H9 (cell line): ENCODE measurements around the gene NPM3. TPM values are rescaled to one million over a fixed set of nuclear protein-coding genes. Genes with fewer than 3 reads are reported as not detected.

Experiments
- DNase-seq: peaks from one replicate; pipeline ENCODE4 v3.0.0-alpha.2; 2017
- H2AFZ ChIP-seq: one replicate; pipeline ENCODE4 v1.6.1; 2013; ENCODE audit warnings: mild to moderate bottlenecking, low read length, control low read depth, moderate library complexity
- H2AK5ac ChIP-seq: 2 replicates; pipeline ENCODE4 v1.6.1; 2013; ENCODE audit warnings: low read length, control low read depth, mixed read lengths; ENCODE audit not compliant: insufficient read length
- H2BK120ac ChIP-seq: one replicate; pipeline ENCODE4 v1.6.1; 2013; ENCODE audit warnings: low read depth, mild to moderate bottlenecking, low read length, control low read depth, inconsistent platforms; ENCODE audit not compliant: poor library complexity, severe bottlenecking
- H2BK12ac ChIP-seq: 2 replicates; pipeline ENCODE4 v1.6.1; 2013; ENCODE audit warnings: low read length, control low read depth, mixed read lengths, low read depth; ENCODE audit not compliant: insufficient read length
- H2BK15ac ChIP-seq: 2 replicates; pipeline ENCODE4 v1.6.1; 2013; ENCODE audit warnings: low read depth, low read length, control low read depth
- H2BK20ac ChIP-seq: one replicate; pipeline ENCODE4 v1.6.1; 2013; ENCODE audit warnings: low read depth, mild to moderate bottlenecking, low read length, control low read depth, inconsistent platforms; ENCODE audit not compliant: poor library complexity, severe bottlenecking
- H2BK5ac ChIP-seq: 2 replicates; pipeline ENCODE4 v1.6.1; 2013; ENCODE audit warnings: low read length, control low read depth, mixed read lengths; ENCODE audit not compliant: insufficient read length
- H3K14ac ChIP-seq: 2 replicates; pipeline ENCODE4 v1.6.1; 2013; ENCODE audit warnings: low read length, control low read depth; ENCODE audit not compliant: insufficient read depth
- H3K18ac ChIP-seq: 2 replicates; pipeline ENCODE4 v1.6.1; 2013; ENCODE audit warnings: low read depth, mild to moderate bottlenecking, mixed read lengths, low read length, control low read depth; ENCODE audit not compliant: insufficient read length
- H3K23ac ChIP-seq: 2 replicates; pipeline ENCODE4 v1.6.1; 2013; ENCODE audit warnings: low read length, control low read depth, mixed read lengths, low read depth; ENCODE audit not compliant: insufficient read length
- H3K23me2 ChIP-seq: 2 replicates; pipeline ENCODE4 v1.6.1; 2013; ENCODE audit warnings: low read depth, mild to moderate bottlenecking, mixed read lengths, low read length, control low read depth; ENCODE audit not compliant: insufficient read length, poor library complexity, severe bottlenecking
- H3K27ac ChIP-seq: 2 replicates; pipeline ENCODE4 v1.5.1; 2013; ENCODE audit warnings: low read length, control low read depth, mixed read lengths, low read depth; ENCODE audit not compliant: insufficient read length
- H3K27me3 ChIP-seq: 2 replicates; pipeline ENCODE4 v1.6.1; 2013; ENCODE audit warnings: low read length, control low read depth, inconsistent platforms; ENCODE audit not compliant: insufficient read depth
- H3K4ac ChIP-seq: 2 replicates; pipeline ENCODE4 v1.6.1; 2013; ENCODE audit warnings: low read depth, mild to moderate bottlenecking, control low read depth, inconsistent platforms, low read length, moderate library complexity
- H3K4me1 ChIP-seq: 2 replicates; pipeline ENCODE4 v1.6.1; 2013; ENCODE audit warnings: low read length, control low read depth, inconsistent platforms; ENCODE audit not compliant: insufficient read depth
- H3K4me2 ChIP-seq: 2 replicates; pipeline ENCODE4 v1.6.1; 2013; ENCODE audit warnings: low read length, control low read depth, mixed read lengths; ENCODE audit not compliant: insufficient read length, insufficient read depth
- H3K56ac ChIP-seq: 2 replicates; pipeline ENCODE4 v1.6.1; 2013; ENCODE audit warnings: low read depth, mild to moderate bottlenecking, mixed read lengths, low read length, control low read depth; ENCODE audit not compliant: insufficient read length
- H3K79me1 ChIP-seq: 2 replicates; pipeline ENCODE4 v1.6.1; 2013; ENCODE audit warnings: low read depth, mild to moderate bottlenecking, moderate library complexity, low read length, control low read depth, inconsistent platforms; ENCODE audit not compliant: insufficient read depth, poor library complexity, severe bottlenecking
- H3K79me2 ChIP-seq: 2 replicates; pipeline ENCODE4 v1.6.1; 2013; ENCODE audit warnings: low read length, control low read depth, inconsistent platforms; ENCODE audit not compliant: insufficient read depth
- H3K9ac ChIP-seq: 2 replicates; pipeline ENCODE4 v1.6.1; 2013; ENCODE audit warnings: low read length, control low read depth, mixed read lengths; ENCODE audit not compliant: insufficient read length; ENCODE audit errors: extremely low read depth
- H3K9me3 ChIP-seq: one replicate; pipeline ENCODE4 v1.6.1; 2013; ENCODE audit warnings: low read depth, low read length, inconsistent platforms; ENCODE audit not compliant: control insufficient read depth
- H3T11ph ChIP-seq: one replicate; pipeline ENCODE4 v1.6.1; 2013; ENCODE audit warnings: mild to moderate bottlenecking, low read length, control low read depth, inconsistent platforms
- H4K20me1 ChIP-seq: one replicate; pipeline ENCODE4 v1.6.1; 2013; ENCODE audit not compliant: control insufficient read depth, insufficient read length, insufficient read depth
- H4K5ac ChIP-seq: 2 replicates; pipeline ENCODE4 v1.6.1; 2013; ENCODE audit warnings: low read depth, mild to moderate bottlenecking, mixed read lengths, low read length, control low read depth; ENCODE audit not compliant: insufficient read length
- H4K8ac ChIP-seq: replicated peaks from 2 replicates; pipeline ENCODE4 v1.6.1; 2013; ENCODE audit warnings: low read length, control low read depth, mixed read lengths, low read depth; ENCODE audit not compliant: insufficient read length
- H4K91ac ChIP-seq: 2 replicates; pipeline ENCODE4 v1.6.1; 2013; ENCODE audit warnings: low read depth, mild to moderate bottlenecking, moderate library complexity, mixed read lengths, low read length, control low read depth; ENCODE audit not compliant: insufficient read length
- H3K27ac Mint-ChIP-seq, 3 experiments: 2 replicates in 2 of 3; 3 replicates in 1 of 3; pipeline ENCODE4 v1.8.0; 2020 to 2021; ENCODE audit warnings: mixed read lengths in 3 of 3, mild to moderate bottlenecking in 1 of 3, moderate library complexity in 1 of 3
- H3K27me3 Mint-ChIP-seq: 2 replicates; pipeline ENCODE4 v1.8.0; 2021; ENCODE audit warnings: low read depth, mild to moderate bottlenecking, moderate library complexity, mixed read lengths
- H3K36me3 Mint-ChIP-seq, 3 experiments: 2 replicates in 2 of 3; 3 replicates in 1 of 3; pipeline ENCODE4 v1.8.0; 2020 to 2021; ENCODE audit warnings: low read depth in 3 of 3, mixed read lengths in 3 of 3; ENCODE audit not compliant: insufficient read depth in 1 of 3
- H3K4me1 Mint-ChIP-seq, 2 experiments: 2 replicates each; pipeline ENCODE4 v1.8.0; 2020; ENCODE audit warnings: mixed read lengths in 2 of 2
- H3K4me3 Mint-ChIP-seq, 2 experiments: 2 replicates in 1 of 2; 3 replicates in 1 of 2; pipeline ENCODE4 v1.8.0; 2020 to 2021; ENCODE audit warnings: mild to moderate bottlenecking in 2 of 2, mixed read lengths in 2 of 2, moderate library complexity in 1 of 2
- H3K9me3 Mint-ChIP-seq, 2 experiments: 2 replicates in 1 of 2; 3 replicates in 1 of 2; pipeline ENCODE4 v1.8.0; 2020; ENCODE audit warnings: mild to moderate bottlenecking in 2 of 2, mixed read lengths in 2 of 2, moderate library complexity in 1 of 2
- WGBS: extraction: QIAGEN DNeasy Blood & Tissue Kit; methylation state at CpG from one replicate; pipeline ENCODE4 v1.1.7; 2013; ENCODE audit warnings: missing lambda C conversion rate, low lambda C conversion rate, mixed read lengths; ENCODE audit not compliant: insufficient read length; ENCODE audit errors: extremely low coverage; 5-methylcytosine and 5-hydroxymethylcytosine counted together
- total RNA-seq: library from RNA; stranded (reverse); gene quantifications from 2 replicates; pipeline ENCODE4 v1.2.1, GENCODE V29; 2021
- TF ChIP-seq, protein P1 (sequence below): fragments of 200-600 bp; sonication (generic); conservative IDR thresholded peaks from 3 replicates; pipeline ENCODE4 v1.8.0; 2021; ENCODE audit warnings: antibody characterized with exemption, mild to moderate bottlenecking

Gene NPM3
- total RNA-seq, 1 experiment from 2014 or later, result 133 TPM

DNA sequence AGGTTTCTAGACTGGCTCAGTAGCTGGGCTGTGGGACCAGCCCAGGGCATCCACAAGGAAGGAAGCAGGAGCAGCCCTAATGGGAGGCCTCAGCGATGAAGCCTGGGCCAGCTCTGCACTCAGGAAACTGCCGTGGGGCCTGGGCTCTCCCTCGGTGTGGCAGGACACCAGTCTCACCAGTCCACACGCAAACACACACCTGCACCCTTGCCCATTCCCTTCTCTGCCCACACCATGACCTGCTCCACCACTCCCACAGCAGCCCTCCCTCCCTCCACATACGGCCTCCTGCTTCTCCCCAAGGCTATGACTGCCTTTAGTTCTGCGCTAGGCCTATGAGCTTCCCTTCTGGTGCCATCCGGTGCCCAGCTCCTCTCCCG, 14.5 kb downstream of the NPM3 start:
- H3K27ac Mint-ChIP-seq, result no peak overlapping the region
- no peak overlapping the region for H2BK20ac ChIP-seq
- H3K36me3 Mint-ChIP-seq, result peaks cover 0 to 5% (median 0%) of the 10 kb centered on the region in 3 experiments; a peak in 3 of 7 replicates
- no CpG with 5 or more reads among the region's 8 CpGs for WGBS
- peaks cover 15% of the 10 kb centered on the region; the same call in 1 of the 2 replicates for H3K27me3 ChIP-seq
- no peak overlapping the region for H2BK15ac ChIP-seq
- peaks cover 39% of the 10 kb centered on the region for H3K27me3 Mint-ChIP-seq
- TF ChIP-seq, protein P1, sequence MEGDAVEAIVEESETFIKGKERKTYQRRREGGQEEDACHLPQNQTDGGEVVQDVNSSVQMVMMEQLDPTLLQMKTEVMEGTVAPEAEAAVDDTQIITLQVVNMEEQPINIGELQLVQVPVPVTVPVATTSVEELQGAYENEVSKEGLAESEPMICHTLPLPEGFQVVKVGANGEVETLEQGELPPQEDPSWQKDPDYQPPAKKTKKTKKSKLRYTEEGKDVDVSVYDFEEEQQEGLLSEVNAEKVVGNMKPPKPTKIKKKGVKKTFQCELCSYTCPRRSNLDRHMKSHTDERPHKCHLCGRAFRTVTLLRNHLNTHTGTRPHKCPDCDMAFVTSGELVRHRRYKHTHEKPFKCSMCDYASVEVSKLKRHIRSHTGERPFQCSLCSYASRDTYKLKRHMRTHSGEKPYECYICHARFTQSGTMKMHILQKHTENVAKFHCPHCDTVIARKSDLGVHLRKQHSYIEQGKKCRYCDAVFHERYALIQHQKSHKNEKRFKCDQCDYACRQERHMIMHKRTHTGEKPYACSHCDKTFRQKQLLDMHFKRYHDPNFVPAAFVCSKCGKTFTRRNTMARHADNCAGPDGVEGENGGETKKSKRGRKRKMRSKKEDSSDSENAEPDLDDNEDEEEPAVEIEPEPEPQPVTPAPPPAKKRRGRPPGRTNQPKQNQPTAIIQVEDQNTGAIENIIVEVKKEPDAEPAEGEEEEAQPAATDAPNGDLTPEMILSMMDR, result no peak
- no peak overlapping the region for H3K14ac ChIP-seq
- H3K4ac ChIP-seq, result no peak overlapping the region
- H2BK12ac ChIP-seq, result no peak overlapping the region
- no peak for DNase-seq
- H3K9me3 ChIP-seq, result no peaks in the 10 kb centered on the region
- no peak overlapping the region for H3T11ph ChIP-seq
- no peaks in the 10 kb centered on the region for H3K79me2 ChIP-seq
- no peak overlapping the region for H2AK5ac ChIP-seq
- no peak overlapping the region for H3K9ac ChIP-seq
- H3K9me3 Mint-ChIP-seq, result no peaks in the 10 kb centered on the region
- no peak overlapping the region for H2AFZ ChIP-seq
- no peak overlapping the region for H4K5ac ChIP-seq
- no peak overlapping the region for H4K8ac ChIP-seq
- no peak overlapping the region for H3K4me2 ChIP-seq
- H3K23ac ChIP-seq, result no peak overlapping the region
- peaks cover 3% of the 10 kb centered on the region for H3K23me2 ChIP-seq
- H3K4me1 Mint-ChIP-seq, result peaks cover 26 to 35% of the 10 kb centered on the region in 2 experiments
- no peaks in the 10 kb centered on the region for H3K79me1 ChIP-seq
- H3K27ac ChIP-seq, result no peak overlapping the region
- peaks cover 7% of the 10 kb centered on the region; the same call in 1 of the 2 replicates for H3K4me1 ChIP-seq
- H4K20me1 ChIP-seq, result no peaks in the 10 kb centered on the region
- no peak overlapping the region for H3K18ac ChIP-seq
- H4K91ac ChIP-seq, result no peak overlapping the region
- no peak overlapping the region for H2BK5ac ChIP-seq
- H3K56ac ChIP-seq, result no peak overlapping the region
- H3K4me3 Mint-ChIP-seq, result no peak overlapping the region
- H2BK120ac ChIP-seq, result no peak overlapping the region
